HCT116 (cell line): ENCODE measurements around the gene KIF13A. TPM values are rescaled to one million over a fixed set of nuclear protein-coding genes. Genes with fewer than 3 reads are reported as not detected.

Source experiments
- ATAC-seq: fragments of 200-7000 bp; cut with Tn5 transposase; 2 replicates; pipeline ENCODE4 v1.9.1; 2020; ENCODE audit warnings: mild to moderate bottlenecking, moderate library complexity
- BruUV-seq: library from RNA; stranded (reverse); fragments of 400-500 nt; replicated peaks from 2 replicates; lab custom pipeline; 2021; lab: Mats Ljungman, UMichigan
- CTCF ChIA-PET: fragments of 300-600 bp; sonication (Branson Sonifier 250); formaldehyde crosslinking; loops from one replicate; lab custom pipeline; 2021; ENCODE audit warnings: antibody characterized with exemption; lab: Charles Lee
- POLR2A ChIA-PET: fragments of 300-600, 350-600 bp; sonication (Branson Sonifier 250); formaldehyde crosslinking; loops from one replicate; lab custom pipeline; 2021; ENCODE audit warnings: antibody characterized with exemption; lab: Charles Lee
- RAD21 ChIA-PET, 2 experiments: fragments of 300-600 bp; sonication (Branson Sonifier 250); formaldehyde crosslinking; loops; one replicate each; lab custom pipeline; 2023; ENCODE audit warnings: low total read pairs in 2 of 2; ENCODE audit not compliant: uncharacterized antibody in 2 of 2, unreplicated experiment in 2 of 2, low non-redundant PET in 1 of 2; lab: Charles Lee
- DNase-seq: peaks from one replicate; pipeline ENCODE4 v3.0.0-alpha.2; 2010; ENCODE audit warnings: low read depth, low spot score
- H2AFZ ChIP-seq: fragments of 200-600 bp; shearing (Covaris generic), sonication (generic); 2 replicates; pipeline ENCODE4 v1.6.1; 2017; ENCODE audit warnings: low read depth, mixed run types, mixed read lengths, antibody characterized with exemption, low read length; ENCODE audit not compliant: poor library complexity, severe bottlenecking
- H3K27ac ChIP-seq: 2 replicates; pipeline ENCODE4 v1.5.1; 2012; ENCODE audit warnings: low read depth, low read length
- H3K27me3 ChIP-seq: fragments of 200-600 bp; sonication (generic); 2 replicates; pipeline ENCODE4 v1.6.1; 2016; ENCODE audit warnings: mixed run types, low read length, mixed read lengths; ENCODE audit not compliant: insufficient read depth
- H3K36me3 ChIP-seq, 2 experiments: fragments of 200-500 bp in 1 of 2; fragments of 200-600 bp in 1 of 2; sonication (Bioruptor generic) in 1 of 2; sonication (generic) in 1 of 2; 2 replicates each; pipeline versions ENCODE4 v1.5.1 to v1.6.1; 2014 to 2016; ENCODE audit warnings: low read length in 2 of 2, inconsistent platforms in 1 of 2, mixed read lengths in 1 of 2, mixed run types in 1 of 2; ENCODE audit not compliant: insufficient read depth in 2 of 2, control insufficient read depth in 1 of 2
- H3K4me1 ChIP-seq, 2 experiments: fragments of 200-600 bp in 1 of 2; sonication (generic) in 1 of 2; 2 replicates each; pipeline versions ENCODE4 v1.5.1 to v1.6.1; 2012 to 2017; ENCODE audit warnings: low read length in 2 of 2, inconsistent platforms in 1 of 2, mild to moderate bottlenecking in 1 of 2, mixed read lengths in 1 of 2, mixed run types in 1 of 2, moderate library complexity in 1 of 2; ENCODE audit not compliant: insufficient read depth in 2 of 2, control insufficient read depth in 1 of 2
- H3K4me2 ChIP-seq: fragments of 200-600 bp; sonication (generic); 2 replicates; pipeline ENCODE4 v1.6.1; 2017; ENCODE audit warnings: mixed run types, low read length, mixed read lengths
- H3K4me3 ChIP-seq, 2 experiments: fragments of 200-600 bp in 1 of 2; sonication (generic) in 1 of 2; replicated peaks in 1 of 2; 2 replicates each; pipeline ENCODE4 v1.5.1; 2011 to 2016; ENCODE audit warnings: low read length in 2 of 2, control low read depth in 1 of 2, low read depth in 1 of 2, mild to moderate bottlenecking in 1 of 2, mixed read lengths in 1 of 2, mixed run types in 1 of 2
- H3K79me2 ChIP-seq: fragments of 200-600 bp; sonication (generic); 2 replicates; pipeline ENCODE4 v1.6.1; 2017; ENCODE audit warnings: mild to moderate bottlenecking, mixed run types, low read length, moderate library complexity, mixed read lengths; ENCODE audit not compliant: insufficient read depth
- H3K9ac ChIP-seq: fragments of 200-600 bp; sonication (generic); 2 replicates; pipeline ENCODE4 v1.6.1; 2016; ENCODE audit warnings: low read length, mixed read lengths
- H3K9me2 ChIP-seq: fragments of 200-600 bp; sonication (generic), shearing (Covaris generic); 2 replicates; pipeline ENCODE4 v1.6.1; 2017; ENCODE audit warnings: mixed run types, mild to moderate bottlenecking, moderate library complexity; ENCODE audit not compliant: insufficient read depth
- H3K9me3 ChIP-seq, 2 experiments: fragments of 200-500 bp in 1 of 2; fragments of 200-600 bp in 1 of 2; sonication (Bioruptor generic) in 1 of 2; sonication (generic) in 1 of 2; 2 replicates each; pipeline ENCODE4 v1.6.1; 2014 to 2017; ENCODE audit warnings: low read length in 2 of 2, mixed read lengths in 2 of 2, inconsistent platforms in 1 of 2, low read depth in 1 of 2, mild to moderate bottlenecking in 1 of 2, mixed run types in 1 of 2, moderate library complexity in 1 of 2; ENCODE audit not compliant: control insufficient read depth in 1 of 2, insufficient read depth in 1 of 2
- H4K20me1 ChIP-seq: fragments of 200-600 bp; sonication (generic), shearing (Covaris generic); 2 replicates; pipeline ENCODE4 v1.6.1; 2017; ENCODE audit warnings: mixed run types, mild to moderate bottlenecking, moderate library complexity; ENCODE audit not compliant: insufficient read depth
- CBX3 ChIP-seq: IDR thresholded peaks from 2 replicates; pipeline ENCODE4 v1.6.1; 2012; ENCODE audit warnings: low read depth
- CEBPB ChIP-seq: IDR thresholded peaks from 2 replicates; pipeline ENCODE4 v1.6.1; 2012; ENCODE audit warnings: low read depth
- EGR1 ChIP-seq: IDR thresholded peaks from 2 replicates; pipeline ENCODE4 v1.6.1; 2012; ENCODE audit warnings: low read depth
- EZH2 ChIP-seq: fragments of 200-600 bp; sonication (generic); IDR thresholded peaks from 2 replicates; pipeline ENCODE4 v1.6.1; 2017; ENCODE audit warnings: antibody characterized with exemption, mixed run types
- FOSL1 ChIP-seq: IDR thresholded peaks from 2 replicates; pipeline ENCODE4 v1.6.1; 2012; ENCODE audit warnings: low read depth
- JUND ChIP-seq: IDR thresholded peaks from 2 replicates; pipeline ENCODE4 v1.6.1; 2012
- POLR2A ChIP-seq: IDR thresholded peaks from 2 replicates; pipeline ENCODE4 v1.7.0; 2011; ENCODE audit warnings: borderline replicate concordance; ENCODE audit not compliant: insufficient read depth, insufficient read length; ENCODE audit errors: extremely low read depth
- POLR2AphosphoS5 ChIP-seq: IDR thresholded peaks from 2 replicates; pipeline ENCODE4 v1.6.1; 2011; ENCODE audit warnings: mild to moderate bottlenecking, low read depth, low read length, moderate library complexity
- RAD21 ChIP-seq: IDR thresholded peaks from 2 replicates; pipeline ENCODE4 v1.6.1; 2012; ENCODE audit warnings: low read depth, mild to moderate bottlenecking
- REST ChIP-seq: IDR thresholded peaks from 2 replicates; pipeline ENCODE4 v1.6.1; 2012; ENCODE audit warnings: low read depth
- SIN3A ChIP-seq: IDR thresholded peaks from 2 replicates; pipeline ENCODE4 v1.6.1; 2012; ENCODE audit warnings: low read depth
- SP1 ChIP-seq: IDR thresholded peaks from 2 replicates; pipeline ENCODE4 v1.6.1; 2012; ENCODE audit warnings: low read depth
- TCF7L2 ChIP-seq: IDR thresholded peaks from 2 replicates; pipeline ENCODE4 v1.7.0; 2011; ENCODE audit warnings: borderline replicate concordance, inconsistent platforms; ENCODE audit not compliant: insufficient read depth, insufficient read length; ENCODE audit errors: extremely low read depth
- YY1 ChIP-seq: IDR thresholded peaks from 2 replicates; pipeline ENCODE4 v1.6.1; 2011; ENCODE audit warnings: low read length, low read depth, moderate library complexity, mild to moderate bottlenecking; ENCODE audit not compliant: insufficient replicate concordance; ENCODE audit errors: extremely low read depth
- ZNF274 ChIP-seq: fragments of 200-500 bp; sonication (Bioruptor generic); IDR thresholded peaks from 2 replicates; pipeline ENCODE4 v1.6.1; 2014; ENCODE audit warnings: mild to moderate bottlenecking, low read depth, low read length, inconsistent platforms
- intact Hi-C: fragments of 100-400 bp; cut with micrococcal nuclease; formaldehyde crosslinking; loops from 2 replicates; pipeline ENCODE4 v1.10.0; 2022
- total RNA-seq: library from RNA; stranded (reverse); gene quantifications from one replicate; pipeline ENCODE4 v1.2.1, GENCODE V29; 2021; ENCODE audit not compliant: unreplicated experiment
- TF ChIP-seq, protein P1 (sequence below): IDR thresholded peaks from 2 replicates; pipeline ENCODE4 v1.6.1; 2011; ENCODE audit warnings: mild to moderate bottlenecking, low read length, moderate library complexity; ENCODE audit not compliant: insufficient replicate concordance; ENCODE audit errors: extremely low read depth
- TF ChIP-seq, protein P2 (sequence below), 3 experiments: fragments of 200-600 bp in 1 of 3; sonication (generic) in 1 of 3; IDR thresholded peaks in 2 of 3; conservative IDR thresholded peaks in 1 of 3; 2 replicates each; pipeline ENCODE4 v1.5.1; 2012 to 2017; ENCODE audit warnings: low read depth in 2 of 3, low read length in 2 of 3, antibody characterized with exemption in 1 of 3, borderline replicate concordance in 1 of 3, control low read depth in 1 of 3, mild to moderate bottlenecking in 1 of 3, mixed read lengths in 1 of 3, mixed run types in 1 of 3, moderate library complexity in 1 of 3; ENCODE audit not compliant: insufficient read depth in 1 of 3
- TF ChIP-seq, protein P3 (sequence below): IDR thresholded peaks from 2 replicates; pipeline ENCODE4 v1.6.1; 2012

KIF13A gene
- total RNA-seq, 1 experiment from 2014 or later: 23.1 TPM

DNA sequence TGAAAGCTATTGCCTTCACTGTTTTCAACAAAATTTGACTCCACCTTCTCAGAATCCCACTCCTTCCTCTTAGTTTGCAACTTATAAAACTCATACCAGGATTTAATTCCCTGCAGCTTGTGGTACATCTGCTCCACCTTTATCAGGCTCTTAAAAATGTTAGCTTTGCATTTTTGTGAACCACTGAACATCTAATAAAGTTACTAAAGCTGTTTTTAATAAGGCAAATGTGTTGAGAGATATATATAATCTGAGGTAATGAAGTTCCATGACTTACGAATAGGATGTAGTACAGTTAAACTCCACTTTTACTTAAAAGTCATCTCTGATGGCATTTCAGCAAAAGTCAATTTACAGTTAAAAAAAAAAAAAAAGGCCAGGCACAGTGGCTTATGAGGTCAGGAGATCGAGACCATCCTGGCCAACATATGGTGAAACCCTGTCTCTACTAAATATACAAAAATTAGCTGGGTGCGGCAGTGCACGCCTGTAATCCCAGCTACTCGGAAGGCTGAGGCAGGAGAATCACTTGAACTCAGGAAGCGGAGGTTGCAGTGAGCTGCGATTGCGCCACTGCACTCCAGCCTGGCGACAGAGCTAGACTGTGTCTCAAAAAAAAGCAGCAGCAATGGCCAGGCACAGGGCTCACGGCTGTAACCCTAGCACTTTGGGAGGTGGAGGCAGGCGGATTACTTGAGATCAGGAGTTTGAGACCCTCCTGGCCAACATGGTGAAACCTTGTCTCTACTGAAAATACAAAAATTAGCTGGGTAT, 106.2 kb downstream of the KIF13A start:
- Histone ChIP-seq H3K27ac (no peak overlapping the region), H3K9me3 (no peaks in the 10 kb centered on the region), H3K9ac (no peak overlapping the region), H3K4me3 (no peak overlapping the region), H4K20me1 (no peaks in the 10 kb centered on the region), H3K79me2 (no peaks in the 10 kb centered on the region), H2AFZ (no peak overlapping the region), H3K4me1 (peaks cover 9 to 29% of the 10 kb centered on the region in 2 experiments), H3K4me2 (no peak overlapping the region), H3K36me3 (no peaks in the 10 kb centered on the region), H3K27me3 (no peaks in the 10 kb centered on the region), H3K9me2 (no peaks in the 10 kb centered on the region)
- ChIA-PET RAD21 (no interaction called here), CTCF (no interaction called here), POLR2A (no interaction called here)
- intact Hi-C loops: no loop called here
- BruUV-seq: no TSS peak
- ATAC-seq: no peak
- TF ChIP-seq, protein P1, sequence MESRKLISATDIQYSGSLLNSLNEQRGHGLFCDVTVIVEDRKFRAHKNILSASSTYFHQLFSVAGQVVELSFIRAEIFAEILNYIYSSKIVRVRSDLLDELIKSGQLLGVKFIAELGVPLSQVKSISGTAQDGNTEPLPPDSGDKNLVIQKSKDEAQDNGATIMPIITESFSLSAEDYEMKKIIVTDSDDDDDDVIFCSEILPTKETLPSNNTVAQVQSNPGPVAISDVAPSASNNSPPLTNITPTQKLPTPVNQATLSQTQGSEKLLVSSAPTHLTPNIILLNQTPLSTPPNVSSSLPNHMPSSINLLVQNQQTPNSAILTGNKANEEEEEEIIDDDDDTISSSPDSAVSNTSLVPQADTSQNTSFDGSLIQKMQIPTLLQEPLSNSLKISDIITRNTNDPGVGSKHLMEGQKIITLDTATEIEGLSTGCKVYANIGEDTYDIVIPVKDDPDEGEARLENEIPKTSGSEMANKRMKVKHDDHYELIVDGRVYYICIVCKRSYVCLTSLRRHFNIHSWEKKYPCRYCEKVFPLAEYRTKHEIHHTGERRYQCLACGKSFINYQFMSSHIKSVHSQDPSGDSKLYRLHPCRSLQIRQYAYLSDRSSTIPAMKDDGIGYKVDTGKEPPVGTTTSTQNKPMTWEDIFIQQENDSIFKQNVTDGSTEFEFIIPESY: no peak
- TF ChIP-seq POLR2A: no peak
- no peak for TF ChIP-seq RAD21
- no peak for TF ChIP-seq EGR1
- no peak for TF ChIP-seq TCF7L2
- no peak for TF ChIP-seq YY1
- TF ChIP-seq, protein P2, sequence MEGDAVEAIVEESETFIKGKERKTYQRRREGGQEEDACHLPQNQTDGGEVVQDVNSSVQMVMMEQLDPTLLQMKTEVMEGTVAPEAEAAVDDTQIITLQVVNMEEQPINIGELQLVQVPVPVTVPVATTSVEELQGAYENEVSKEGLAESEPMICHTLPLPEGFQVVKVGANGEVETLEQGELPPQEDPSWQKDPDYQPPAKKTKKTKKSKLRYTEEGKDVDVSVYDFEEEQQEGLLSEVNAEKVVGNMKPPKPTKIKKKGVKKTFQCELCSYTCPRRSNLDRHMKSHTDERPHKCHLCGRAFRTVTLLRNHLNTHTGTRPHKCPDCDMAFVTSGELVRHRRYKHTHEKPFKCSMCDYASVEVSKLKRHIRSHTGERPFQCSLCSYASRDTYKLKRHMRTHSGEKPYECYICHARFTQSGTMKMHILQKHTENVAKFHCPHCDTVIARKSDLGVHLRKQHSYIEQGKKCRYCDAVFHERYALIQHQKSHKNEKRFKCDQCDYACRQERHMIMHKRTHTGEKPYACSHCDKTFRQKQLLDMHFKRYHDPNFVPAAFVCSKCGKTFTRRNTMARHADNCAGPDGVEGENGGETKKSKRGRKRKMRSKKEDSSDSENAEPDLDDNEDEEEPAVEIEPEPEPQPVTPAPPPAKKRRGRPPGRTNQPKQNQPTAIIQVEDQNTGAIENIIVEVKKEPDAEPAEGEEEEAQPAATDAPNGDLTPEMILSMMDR (IDR thresholded peaks at IDR 0.05 in 2 of 3, conservative IDR thresholded peaks at IDR 0.05 in 1 of 3; ENCODE audit: borderline replicate concordance in 1 of 3, insufficient read depth in 1 of 3, low read depth in 2 of 3, low read length in 2 of 3): no peak
- TF ChIP-seq CEBPB: no peak
- TF ChIP-seq ZNF274: no peak
- no peak for TF ChIP-seq FOSL1
- TF ChIP-seq POLR2AphosphoS5: no peak
- TF ChIP-seq CBX3: no peak
- TF ChIP-seq REST: no peak
- TF ChIP-seq, protein P3, sequence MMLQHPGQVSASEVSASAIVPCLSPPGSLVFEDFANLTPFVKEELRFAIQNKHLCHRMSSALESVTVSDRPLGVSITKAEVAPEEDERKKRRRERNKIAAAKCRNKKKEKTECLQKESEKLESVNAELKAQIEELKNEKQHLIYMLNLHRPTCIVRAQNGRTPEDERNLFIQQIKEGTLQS: no peak
- no peak for TF ChIP-seq EZH2
- TF ChIP-seq SIN3A: no peak
- no peak for TF ChIP-seq SP1
- no peak for TF ChIP-seq JUND
- DNase-seq: no peak
